IMR-90 (cell line): ENCODE data around the gene ARHGEF17. TPM values are rescaled to one million over a fixed set of nuclear protein-coding genes. Genes with fewer than 3 reads are reported as not detected.

Source experiments
- ATAC-seq: fragments of 200-7000 bp; cut with Tn5 transposase; 2 replicates; pipeline ENCODE4 v1.9.1; 2020; ENCODE audit warnings: low read depth, mild to moderate bottlenecking, moderate library complexity
- BruUV-seq: library from RNA; stranded (reverse); fragments of 400-500 nt; replicated peaks from 2 replicates; lab custom pipeline; 2021; lab: Mats Ljungman, UMichigan
- CTCF ChIA-PET: fragments of 300-600 bp; formaldehyde crosslinking; extraction: SDS; loops from one replicate; lab custom pipeline; 2021; ENCODE audit warnings: antibody characterized with exemption; lab: Yijun Ruan, JAX
- POLR2A ChIA-PET: fragments of 300-600 bp; sonication (Branson Sonifier 250); formaldehyde crosslinking; loops from one replicate; lab custom pipeline; 2022; ENCODE audit warnings: antibody characterized with exemption; ENCODE audit not compliant: unreplicated experiment; lab: Charles Lee
- DNase-seq: peaks from one replicate; pipeline ENCODE4 v3.0.0; 2013
- H2AFZ ChIP-seq: replicated peaks from 2 replicates; pipeline ENCODE3; 2013; ENCODE audit warnings: low read length, mild to moderate bottlenecking; ENCODE audit not compliant: poor library complexity
- H2AK5ac ChIP-seq: 2 replicates; pipeline ENCODE4 v1.6.1; 2013; ENCODE audit warnings: low read depth, low read length, inconsistent platforms
- H2AK9ac ChIP-seq: replicated peaks from 2 replicates; pipeline ENCODE3; 2013; ENCODE audit warnings: mild to moderate bottlenecking, low read depth, low read length, moderate library complexity; ENCODE audit not compliant: poor library complexity
- H2BK120ac ChIP-seq: 2 replicates; pipeline ENCODE4 v1.6.1; 2013; ENCODE audit warnings: low read depth, low read length, inconsistent platforms
- H2BK15ac ChIP-seq: 3 replicates; pipeline ENCODE4 v1.6.1; 2013; ENCODE audit warnings: low read depth, low read length, inconsistent platforms
- H2BK20ac ChIP-seq: 2 replicates; pipeline ENCODE4 v1.6.1; 2013; ENCODE audit warnings: low read depth, mild to moderate bottlenecking, inconsistent platforms, low read length, moderate library complexity
- H2BK5ac ChIP-seq: 2 replicates; pipeline ENCODE4 v1.6.1; 2013; ENCODE audit warnings: mild to moderate bottlenecking, low read depth, low read length, inconsistent platforms; ENCODE audit not compliant: poor library complexity, severe bottlenecking
- H3K14ac ChIP-seq: replicated peaks from 2 replicates; pipeline ENCODE4 v1.6.1; 2013; ENCODE audit warnings: low read depth, low read length, inconsistent platforms
- H3K18ac ChIP-seq: 2 replicates; pipeline ENCODE4 v1.6.1; 2013; ENCODE audit warnings: low read depth, low read length, control low read depth
- H3K23ac ChIP-seq: 2 replicates; pipeline ENCODE4 v1.6.1; 2013; ENCODE audit warnings: low read depth, low read length, inconsistent platforms
- H3K27ac ChIP-seq: 2 replicates; pipeline ENCODE4 v1.5.1; 2013; ENCODE audit warnings: mild to moderate bottlenecking, control low read depth, low read length; ENCODE audit not compliant: insufficient read depth
- H3K27me3 ChIP-seq: 2 replicates; pipeline ENCODE4 v1.6.1; 2013; ENCODE audit warnings: low read length; ENCODE audit not compliant: control insufficient read depth, insufficient read depth
- H3K36me3 ChIP-seq: 2 replicates; pipeline ENCODE4 v1.6.1; 2013; ENCODE audit warnings: low read length, mixed read lengths; ENCODE audit not compliant: control insufficient read depth, insufficient read depth
- H3K4ac ChIP-seq: 2 replicates; pipeline ENCODE4 v1.6.1; 2013; ENCODE audit warnings: low read depth, low read length, inconsistent platforms
- H3K4me1 ChIP-seq: 2 replicates; pipeline ENCODE4 v1.6.1; 2013; ENCODE audit warnings: low read length, mixed read lengths; ENCODE audit not compliant: control insufficient read depth, insufficient read depth
- H3K4me2 ChIP-seq: 2 replicates; pipeline ENCODE4 v1.6.1; 2013; ENCODE audit warnings: low read depth, mild to moderate bottlenecking, control low read depth, low read length, moderate library complexity
- H3K4me3 ChIP-seq: 2 replicates; pipeline ENCODE4 v1.5.1; 2013; ENCODE audit warnings: low read depth, mild to moderate bottlenecking, control low read depth, low read length, moderate library complexity; ENCODE audit not compliant: insufficient read depth
- H3K56ac ChIP-seq: 2 replicates; pipeline ENCODE4 v1.6.1; 2013; ENCODE audit warnings: low read length, inconsistent platforms; ENCODE audit not compliant: insufficient read depth; ENCODE audit errors: extremely low read depth
- H3K79me1 ChIP-seq, 2 experiments: 2 replicates each; pipeline ENCODE4 v1.6.1; 2013; ENCODE audit warnings: low read length in 2 of 2, inconsistent platforms in 1 of 2, low read depth in 1 of 2
- H3K9ac ChIP-seq: 2 replicates; pipeline ENCODE4 v1.6.1; 2013; ENCODE audit warnings: low read depth, low read length, control low read depth
- H3K9me1 ChIP-seq: 2 replicates; pipeline ENCODE4 v1.6.1; 2013; ENCODE audit warnings: low read length, inconsistent platforms; ENCODE audit not compliant: insufficient read depth
- H3K9me3 ChIP-seq: 2 replicates; pipeline ENCODE4 v1.6.1; 2013; ENCODE audit warnings: low read length; ENCODE audit not compliant: control insufficient read depth, insufficient read depth
- H4K20me1 ChIP-seq: 2 replicates; pipeline ENCODE4 v1.6.1; 2013; ENCODE audit warnings: low read length, inconsistent platforms; ENCODE audit not compliant: insufficient read depth
- H4K5ac ChIP-seq: 2 replicates; pipeline ENCODE4 v1.6.1; 2013; ENCODE audit warnings: mild to moderate bottlenecking, low read depth, low read length, control low read depth
- H4K8ac ChIP-seq, 2 experiments: 2 replicates each; pipeline ENCODE4 v1.6.1; 2013; ENCODE audit warnings: low read depth in 2 of 2, low read length in 2 of 2, control low read depth in 1 of 2, inconsistent platforms in 1 of 2
- H4K91ac ChIP-seq: 2 replicates; pipeline ENCODE4 v1.6.1; 2013; ENCODE audit warnings: low read depth, low read length, inconsistent platforms; ENCODE audit not compliant: insufficient read depth
- BHLHE40 ChIP-seq: fragments of 150-350 bp; IDR thresholded peaks from 2 replicates; pipeline ENCODE4 v1.6.1; 2016; ENCODE audit warnings: mild to moderate bottlenecking, low read depth, low read length
- CEBPB ChIP-seq: IDR thresholded peaks from 2 replicates; pipeline ENCODE4 v1.6.1; 2012; ENCODE audit warnings: low read depth, low read length, improper control_type of control experiment
- CHD1 ChIP-seq: IDR thresholded peaks from 2 replicates; pipeline ENCODE4 v1.6.1; 2012; ENCODE audit warnings: low read depth, low read length, improper control_type of control experiment
- ELK1 ChIP-seq: fragments of 150-350 bp; IDR thresholded peaks from 2 replicates; pipeline ENCODE4 v1.6.1; 2016; ENCODE audit warnings: low read depth, mild to moderate bottlenecking, low read length, moderate library complexity, borderline replicate concordance
- FOS ChIP-seq: fragments of 150-350 bp; IDR thresholded peaks from 2 replicates; pipeline ENCODE4 v1.6.1; 2016; ENCODE audit warnings: low read depth, low read length
- MAFK ChIP-seq: IDR thresholded peaks from 2 replicates; pipeline ENCODE4 v1.6.1; 2012; ENCODE audit warnings: low read depth, low read length, improper control_type of control experiment
- MAZ ChIP-seq: IDR thresholded peaks from 2 replicates; pipeline ENCODE4 v1.6.1; 2012; ENCODE audit warnings: low read depth, mild to moderate bottlenecking, low read length, improper control_type of control experiment, moderate library complexity, borderline replicate concordance
- MXI1 ChIP-seq: IDR thresholded peaks from 2 replicates; pipeline ENCODE4 v1.6.1; 2012; ENCODE audit warnings: low read depth, mild to moderate bottlenecking, low read length, moderate library complexity, borderline replicate concordance
- NFE2L2 ChIP-seq: fragments of 150-350 bp; IDR thresholded peaks from 2 replicates; pipeline ENCODE4 v1.6.1; 2016; ENCODE audit warnings: low read depth, mild to moderate bottlenecking, low read length
- POLR2A ChIP-seq: IDR thresholded peaks from 2 replicates; pipeline ENCODE4 v1.6.1; 2012; ENCODE audit warnings: mild to moderate bottlenecking, low read depth, low read length
- RAD21 ChIP-seq: IDR thresholded peaks from 2 replicates; pipeline ENCODE4 v1.6.1; 2012; ENCODE audit warnings: low read length, improper control_type of control experiment
- RCOR1 ChIP-seq: IDR thresholded peaks from 2 replicates; pipeline ENCODE4 v1.6.1; 2012; ENCODE audit warnings: mild to moderate bottlenecking, low read length, improper control_type of control experiment; ENCODE audit not compliant: insufficient replicate concordance
- RFX5 ChIP-seq: IDR thresholded peaks from 2 replicates; pipeline ENCODE4 v1.8.0; 2012; ENCODE audit warnings: low read depth, mild to moderate bottlenecking, low read length, moderate library complexity
- SMC3 ChIP-seq: fragments of 150-350 bp; IDR thresholded peaks from 2 replicates; pipeline ENCODE4 v1.6.1; 2016; ENCODE audit warnings: low read depth, mild to moderate bottlenecking, antibody characterized with exemption, low read length, moderate library complexity
- USF2 ChIP-seq: fragments of 150-350 bp; IDR thresholded peaks from 2 replicates; pipeline ENCODE4 v1.6.1; 2017; ENCODE audit warnings: mild to moderate bottlenecking, antibody characterized with exemption, low read length, low read depth
- WGBS, 2 experiments: methylation state at CpG; one replicate each; pipeline versions ENCODE4 v1.1.5 to v1.1.7; 2013; ENCODE audit warnings: missing lambda C conversion rate in 2 of 2; ENCODE audit not compliant: insufficient read length in 1 of 2; ENCODE audit errors: extremely low coverage in 2 of 2; 5-methylcytosine and 5-hydroxymethylcytosine counted together
- dilution Hi-C: fragments of 300-500 bp; cut with HindIII; formaldehyde crosslinking; loops from one replicate; pipeline ENCODE4 v1.14.3; 2018; ENCODE audit warnings: low sequenced_read_pairs; ENCODE audit not compliant: unreplicated experiment
- in situ Hi-C: fragments of 300-500 bp; cut with MboI; formaldehyde crosslinking; loops from 3 replicates; pipeline ENCODE4 v1.14.3; 2019; ENCODE audit warnings: low sequenced_read_pairs, inconsistent platforms, mixed read lengths
- intact Hi-C: fragments of 100-400 bp; cut with micrococcal nuclease; formaldehyde crosslinking; loops from 2 replicates; pipeline ENCODE4 v1.10.0; 2022
- polyA plus RNA-seq, 3 experiments: library from polyadenylated mRNA; depleted of rRNA; stranded (reverse); fragments of >200 nt; gene quantifications; 2 replicates each; pipeline ENCODE4 v1.2.3, GENCODE V29; 2012; ENCODE audit warnings: low replicate concordance in 1 of 3
- total RNA-seq: library from RNA; depleted of rRNA; stranded (reverse); fragments of >200 nt; gene quantifications from 2 replicates; pipeline ENCODE4 v1.2.3, GENCODE V29; 2012
- TF ChIP-seq, protein P1 (sequence below): conservative IDR thresholded peaks from 2 replicates; pipeline ENCODE4 v1.5.1; 2012; ENCODE audit warnings: mild to moderate bottlenecking, low read depth, low read length, improper control_type of control experiment

Gene ARHGEF17
- total and polyA plus RNA-seq, 2 of the 4 experiments (the other 2 are of a cell fraction): 21.7 to 97.7 TPM

DNA sequence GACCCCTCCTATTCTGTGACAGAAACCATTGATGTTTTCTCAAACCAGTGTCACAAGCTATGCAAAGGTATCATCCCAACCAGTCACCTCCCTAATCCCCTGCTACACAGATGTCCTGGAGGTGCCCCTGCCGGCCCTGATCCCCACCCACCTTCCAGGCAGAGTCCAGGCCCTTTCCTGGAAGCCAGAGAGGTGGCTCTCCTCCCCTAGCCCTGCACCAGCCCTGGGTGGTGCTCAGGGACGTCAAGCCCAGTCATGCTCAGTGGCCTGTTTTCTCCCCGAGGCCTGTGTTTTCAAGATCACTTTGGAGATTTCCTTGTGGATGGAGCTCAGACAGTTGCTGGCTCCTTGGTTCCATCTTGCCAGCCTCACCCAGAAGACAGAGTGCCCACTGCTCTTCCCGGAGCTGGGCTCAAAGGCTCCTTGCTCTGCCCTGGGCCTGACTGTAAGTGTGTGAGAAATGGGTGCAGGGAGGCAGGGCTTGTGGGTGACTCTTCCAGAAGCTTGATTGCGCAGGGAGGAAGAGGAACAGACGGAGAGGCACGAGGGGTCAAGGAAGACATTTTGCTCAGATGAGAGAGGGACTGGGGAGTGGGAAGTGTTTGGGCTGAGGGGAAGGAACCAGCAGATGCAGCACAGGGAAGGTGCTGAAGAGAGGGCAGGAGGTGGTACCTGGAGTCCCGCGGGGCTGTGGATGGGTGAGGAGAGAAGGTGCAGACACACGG lies 24.6 kb upstream of the ARHGEF17 start:
- no peak overlapping the region for H3K4me2 ChIP-seq
- 55% methylated on average over 9 of the region's 10 CpGs; no CpG with 5 or more reads in 1 of the 2 experiments for WGBS, 2 experiments
- H2AK5ac ChIP-seq: no peak overlapping the region
- intact Hi-C loops: no loop called here
- H3K23ac ChIP-seq: no peak overlapping the region
- H2BK15ac ChIP-seq: no peak overlapping the region
- H3K14ac ChIP-seq: no peak overlapping the region
- H3K18ac ChIP-seq: no peak overlapping the region
- H4K5ac ChIP-seq: no peak overlapping the region
- H2BK20ac ChIP-seq: no peak overlapping the region
- ATAC-seq (no peak), DNase-seq (no peak)
- CTCF ChIA-PET: no interaction called here
- no peak overlapping the region for H4K91ac ChIP-seq
- H3K56ac ChIP-seq: no peak overlapping the region
- BruUV-seq: no TSS peak
- H2AK9ac ChIP-seq: no peak overlapping the region
- no peaks in the 10 kb centered on the region for H3K36me3 ChIP-seq
- no peaks in the 10 kb centered on the region for H3K79me1 ChIP-seq
- no peak overlapping the region for H4K8ac ChIP-seq
- peaks cover 16% of the 10 kb centered on the region; the same call in 1 of the 2 replicates for H3K27me3 ChIP-seq
- peak overlapping the region; percentile 29 for H2AFZ ChIP-seq
- H3K4ac ChIP-seq: no peak overlapping the region
- H4K20me1 ChIP-seq: no peaks in the 10 kb centered on the region
- TF ChIP-seq BHLHE40: no peak
- no peak for TF ChIP-seq MAZ
- no peak for TF ChIP-seq MAFK
- TF ChIP-seq, protein P1, sequence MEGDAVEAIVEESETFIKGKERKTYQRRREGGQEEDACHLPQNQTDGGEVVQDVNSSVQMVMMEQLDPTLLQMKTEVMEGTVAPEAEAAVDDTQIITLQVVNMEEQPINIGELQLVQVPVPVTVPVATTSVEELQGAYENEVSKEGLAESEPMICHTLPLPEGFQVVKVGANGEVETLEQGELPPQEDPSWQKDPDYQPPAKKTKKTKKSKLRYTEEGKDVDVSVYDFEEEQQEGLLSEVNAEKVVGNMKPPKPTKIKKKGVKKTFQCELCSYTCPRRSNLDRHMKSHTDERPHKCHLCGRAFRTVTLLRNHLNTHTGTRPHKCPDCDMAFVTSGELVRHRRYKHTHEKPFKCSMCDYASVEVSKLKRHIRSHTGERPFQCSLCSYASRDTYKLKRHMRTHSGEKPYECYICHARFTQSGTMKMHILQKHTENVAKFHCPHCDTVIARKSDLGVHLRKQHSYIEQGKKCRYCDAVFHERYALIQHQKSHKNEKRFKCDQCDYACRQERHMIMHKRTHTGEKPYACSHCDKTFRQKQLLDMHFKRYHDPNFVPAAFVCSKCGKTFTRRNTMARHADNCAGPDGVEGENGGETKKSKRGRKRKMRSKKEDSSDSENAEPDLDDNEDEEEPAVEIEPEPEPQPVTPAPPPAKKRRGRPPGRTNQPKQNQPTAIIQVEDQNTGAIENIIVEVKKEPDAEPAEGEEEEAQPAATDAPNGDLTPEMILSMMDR: no peak
- no peak for TF ChIP-seq RCOR1
- no peak for TF ChIP-seq CEBPB
- no peak for TF ChIP-seq SMC3
- TF ChIP-seq MXI1: no peak
- no peak for TF ChIP-seq RFX5
- TF ChIP-seq FOS: no peak
- TF ChIP-seq POLR2A: no peak
- no peak for TF ChIP-seq USF2
- no peak for TF ChIP-seq RAD21
- TF ChIP-seq NFE2L2: no peak
- no peak for TF ChIP-seq CHD1
- TF ChIP-seq ELK1: no peak
- no peak overlapping the region for H3K27ac ChIP-seq
- dilution Hi-C loops: no loop called here
- in situ Hi-C loops: loop anchor here (10.0 kb wide), 1 partner anchor 559 kb away; no protein-coding TSS in a partner anchor
- POLR2A ChIA-PET: no interaction called here
- no peaks in the 10 kb centered on the region for H3K9me3 ChIP-seq
- H2BK120ac ChIP-seq: no peak overlapping the region
- no peak overlapping the region for H2BK5ac ChIP-seq
- no peak overlapping the region for H3K4me3 ChIP-seq
- H3K4me1 ChIP-seq: no peaks in the 10 kb centered on the region
- H3K9ac ChIP-seq: no peak overlapping the region
- H3K9me1 ChIP-seq: no peaks in the 10 kb centered on the region; the same call in 1 of the 2 replicates
